Skin of body (tissue), 2 donors: ENCODE results near the gene CLK3. TPM values are rescaled to one million over a fixed set of nuclear protein-coding genes. Genes with fewer than 3 reads are reported as not detected.

Experiments
- DNase-seq: peaks from one replicate; lab custom pipeline; 2025; lab: John Stamatoyannopoulos, UW
- total RNA-seq: library from RNA; depleted of rRNA; stranded (reverse); fragments of >200 nt; gene quantifications from one replicate; pipeline ENCODE4 v1.2.3, GENCODE V29; 2014

CLK3 gene
- total RNA-seq, 1 donor from 2014 or later, result 41.1 TPM

DNA sequence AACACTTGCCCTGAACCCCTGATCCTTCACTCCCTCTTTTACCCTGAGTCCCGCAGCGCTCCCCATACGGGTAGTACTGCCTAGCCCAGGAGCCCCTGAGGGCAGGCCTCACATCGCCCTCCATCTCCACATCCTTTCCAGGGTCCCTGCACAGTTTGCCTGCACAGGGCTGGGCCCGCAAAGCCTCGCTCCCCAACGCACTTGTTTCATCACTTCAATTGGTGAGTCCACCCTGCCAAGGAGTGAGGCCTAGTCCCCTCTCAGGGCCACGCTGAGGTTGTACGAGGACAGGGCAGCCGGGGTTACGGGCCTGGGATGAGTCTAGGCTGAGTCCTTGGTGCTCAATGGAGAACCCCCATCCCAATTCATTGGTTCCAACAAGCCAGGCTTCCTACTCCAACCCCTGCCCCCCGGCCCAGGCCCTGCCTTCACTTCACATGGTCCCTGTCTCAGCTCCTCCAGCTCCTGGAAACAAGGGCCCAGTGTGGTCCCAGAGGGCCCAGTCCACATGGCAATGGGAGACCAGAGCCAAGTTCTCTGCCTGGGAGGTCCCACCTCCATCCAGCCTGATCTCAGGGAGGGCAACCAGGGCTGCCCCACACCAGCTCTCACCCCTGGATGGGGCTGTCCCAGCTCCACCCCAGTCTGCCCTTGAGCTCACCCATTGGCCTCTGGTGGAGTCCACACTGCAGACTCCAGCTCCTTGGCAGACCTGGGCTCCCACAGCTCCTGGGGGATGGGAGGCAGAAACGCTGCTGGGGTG lies 12.4 kb upstream of the CLK3 start:
- DNase-seq, result no peak

DNA sequence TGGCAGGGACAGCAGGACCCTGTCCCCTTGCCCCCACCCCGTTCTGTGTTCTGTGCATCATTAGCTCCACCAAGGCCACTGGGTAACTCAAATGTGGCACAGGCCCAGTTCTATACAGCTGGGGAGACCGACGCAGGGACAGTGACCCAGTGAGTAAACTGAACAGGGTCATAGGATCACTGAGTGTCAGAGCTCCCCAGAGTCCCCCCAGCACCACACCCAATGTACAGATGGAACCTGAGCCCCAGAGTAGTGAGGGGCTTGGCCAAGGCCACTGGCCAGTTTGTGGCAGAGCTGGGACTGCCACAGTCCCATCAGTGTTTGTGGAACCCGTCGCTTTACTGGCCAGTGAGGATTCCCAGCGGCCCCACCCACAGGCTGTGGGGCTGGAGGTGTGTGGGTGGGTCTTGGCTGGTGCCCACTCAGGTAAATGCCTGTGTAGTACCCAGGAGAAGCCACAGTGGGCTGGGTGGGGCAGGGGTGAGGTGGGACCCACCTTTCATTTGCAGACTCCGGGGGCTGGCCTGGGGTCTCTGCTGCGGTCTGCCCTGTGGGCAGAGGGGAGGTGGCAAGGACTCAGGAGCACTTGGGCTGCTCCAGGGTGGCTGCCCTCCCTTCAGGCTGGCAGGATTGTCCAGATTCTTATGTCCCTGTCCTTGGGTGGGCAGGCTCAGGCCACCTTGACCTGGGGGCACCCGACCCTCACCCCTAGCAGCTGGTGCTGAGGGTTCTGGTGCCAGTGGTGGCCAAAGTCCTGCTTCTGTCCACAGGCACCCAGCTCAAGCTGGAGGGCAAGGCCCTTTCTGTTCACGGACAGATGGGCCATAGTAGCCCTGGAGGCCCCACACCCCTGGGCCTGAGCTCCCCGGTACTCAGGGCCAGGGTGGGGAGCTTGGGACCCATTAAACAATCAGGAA lies 11.6 kb upstream of the CLK3 start:
- no peak for DNase-seq

DNA sequence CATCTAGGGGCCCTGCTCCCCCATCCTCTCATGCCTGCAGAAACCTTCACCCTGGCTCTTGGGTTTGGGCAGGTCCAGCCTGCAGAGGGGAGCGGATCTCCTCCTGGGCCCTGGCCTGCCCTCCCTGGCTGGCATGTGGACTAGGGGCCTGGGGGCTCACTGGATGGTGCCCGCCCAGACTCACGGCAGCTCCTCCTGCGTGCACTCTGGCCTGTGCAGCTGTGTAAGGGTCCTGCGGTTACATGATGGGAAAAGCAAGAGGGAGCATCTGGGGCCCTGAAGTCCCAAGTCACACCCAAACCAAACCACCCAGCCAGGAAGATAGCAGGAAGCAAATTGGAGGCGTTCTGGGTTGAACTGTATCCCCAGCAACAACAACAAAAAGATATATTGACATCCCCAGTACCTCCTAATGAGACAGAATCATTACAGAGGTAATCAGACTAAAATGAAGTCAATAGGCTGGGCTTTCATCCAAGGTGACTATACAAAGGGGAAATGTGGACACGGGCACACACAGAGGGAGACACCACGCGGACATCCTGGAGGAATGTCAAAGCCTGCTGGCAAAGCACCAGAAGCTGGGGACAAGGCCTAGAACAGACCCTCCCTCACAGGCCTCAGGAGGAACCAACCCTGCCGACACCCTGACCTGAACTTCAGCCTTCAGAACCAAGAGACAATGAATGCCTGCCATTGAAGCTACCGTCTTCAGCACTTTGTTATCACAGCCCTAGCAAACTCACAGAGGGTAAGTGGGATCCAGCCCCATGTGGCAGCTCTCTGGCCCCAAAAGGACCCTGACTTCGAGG lies 10.4 kb upstream of the CLK3 start:
- no peak for DNase-seq

DNA sequence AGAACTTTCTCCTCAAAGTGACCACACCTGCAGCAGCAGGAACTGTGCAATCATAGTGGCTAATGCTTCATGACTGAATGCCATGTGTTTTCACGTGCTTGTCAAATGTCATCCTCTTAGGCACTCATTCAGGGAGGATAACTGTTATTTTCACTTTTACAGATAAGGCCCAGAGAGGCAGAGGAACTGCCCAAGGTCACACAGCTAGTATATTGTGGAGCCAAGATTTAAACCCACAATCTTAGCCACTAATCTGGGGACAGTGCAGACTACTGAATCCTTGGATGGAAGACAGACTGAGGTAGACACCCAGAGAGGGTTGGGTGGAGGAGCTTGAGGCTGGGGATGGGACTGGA lies 9.9 kb upstream of the CLK3 start:
- no peak for DNase-seq

DNA sequence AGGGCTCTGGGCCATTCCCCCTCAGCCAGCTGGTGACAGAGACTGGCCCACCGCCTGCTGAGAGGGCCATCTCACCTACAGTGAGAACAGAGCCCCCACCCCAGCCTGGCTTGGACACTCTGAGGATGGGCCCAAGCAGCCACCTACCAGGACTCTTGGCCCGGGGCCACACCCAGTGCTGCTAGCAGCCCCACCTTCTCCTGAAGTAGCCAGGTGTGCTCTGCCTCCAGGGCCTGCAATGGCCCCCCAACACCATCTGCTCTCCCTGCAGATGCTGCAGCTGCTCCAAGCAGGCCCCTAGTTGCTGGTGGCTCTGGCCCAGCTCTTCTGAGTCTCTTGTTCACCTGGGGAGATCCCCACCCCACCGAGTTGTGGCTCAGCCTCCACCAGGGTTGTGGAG lies 6.8 kb upstream of the CLK3 start:
- DNase-seq, result no peak

DNA sequence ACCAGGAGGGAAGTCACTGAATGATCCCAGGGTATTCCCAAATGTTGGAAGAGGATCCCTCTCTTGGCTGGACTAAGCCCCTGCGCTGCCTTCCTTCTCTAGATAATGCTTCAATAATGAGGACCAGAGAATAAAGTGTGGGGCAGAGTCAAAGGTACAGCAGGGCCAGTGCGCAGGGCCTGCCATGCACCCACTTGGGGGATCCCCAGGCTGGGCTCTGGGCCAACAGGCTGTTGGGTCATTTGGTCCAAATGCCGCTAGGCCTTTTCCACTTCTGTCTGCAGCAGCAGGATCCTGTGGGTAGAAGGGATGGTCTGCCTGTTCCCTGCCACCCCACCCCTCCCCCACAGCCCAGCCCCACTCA lies 5.7 kb upstream of the CLK3 start:
- DNase-seq, result no peak

DNA sequence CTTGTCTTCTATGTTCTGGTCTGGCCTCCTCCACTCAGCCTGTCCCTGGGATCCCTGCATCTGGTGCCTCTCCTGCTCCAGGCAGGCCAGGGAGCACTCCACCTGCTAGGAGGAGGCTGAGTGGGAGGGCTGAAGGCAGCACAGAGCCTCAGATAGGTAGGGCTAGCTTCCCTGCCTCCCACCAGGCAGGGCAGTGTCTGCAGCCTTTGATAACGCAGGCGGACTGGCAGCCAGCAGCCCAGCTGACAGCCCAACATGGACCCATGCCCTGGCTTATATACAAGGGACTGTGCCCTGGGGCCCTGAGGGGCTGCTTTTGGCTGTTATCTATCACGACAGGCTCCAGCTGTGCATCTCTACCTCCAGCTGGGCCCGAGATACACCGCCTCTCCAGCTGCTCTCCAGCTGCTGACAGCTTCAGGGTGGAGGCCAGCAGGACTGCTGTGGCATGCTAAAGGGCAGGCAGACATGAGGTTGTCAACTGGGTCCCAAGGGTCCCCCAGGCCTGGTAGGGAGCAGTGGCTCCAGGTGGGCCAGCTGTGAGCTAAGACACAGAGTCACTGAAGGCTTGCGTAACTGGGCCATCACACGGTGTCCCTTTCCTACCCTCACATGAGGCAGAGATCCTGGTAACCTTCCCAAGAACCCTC lies 5.2 kb upstream of the CLK3 start:
- no peak for DNase-seq

DNA sequence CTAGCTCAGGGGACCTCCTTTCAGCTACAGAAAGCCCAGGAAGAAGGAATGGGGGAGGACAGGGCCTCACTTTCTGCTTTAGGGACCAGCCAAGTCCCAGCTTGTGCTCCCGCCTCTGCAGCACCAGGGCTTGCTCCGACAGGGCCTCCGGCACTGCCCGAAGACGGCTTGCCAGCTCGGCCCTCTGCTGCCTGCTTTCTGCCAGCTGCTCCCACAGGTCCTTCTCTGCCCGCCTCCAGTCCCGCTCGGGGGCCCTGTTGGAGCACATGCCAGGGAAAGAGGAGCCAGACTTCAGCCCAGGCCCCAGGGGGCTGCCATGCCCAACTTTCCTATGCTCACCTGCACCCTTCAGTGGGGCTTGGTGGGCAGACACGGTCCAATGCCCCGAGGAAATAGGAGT lies 4.3 kb upstream of the CLK3 start:
- no peak for DNase-seq

DNA sequence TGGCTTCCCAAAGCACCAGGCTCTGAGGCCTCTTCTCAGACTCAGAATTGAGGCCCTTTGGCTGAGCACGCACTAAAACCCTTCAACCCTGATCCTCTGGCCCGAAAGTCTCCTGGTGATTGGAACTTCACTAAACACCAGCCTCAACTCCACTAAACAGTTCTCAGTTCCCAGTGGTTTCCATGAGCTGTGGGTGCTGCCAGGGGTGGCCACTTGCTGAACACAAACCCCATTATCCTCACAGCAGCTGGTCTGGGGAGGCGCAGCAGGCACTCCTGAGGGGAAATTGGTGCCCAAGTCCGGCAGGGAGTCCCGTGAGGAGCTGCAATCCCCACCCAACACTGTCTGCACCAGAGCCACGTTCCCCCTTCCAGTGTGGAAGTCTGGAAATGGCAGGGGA lies 3.8 kb upstream of the CLK3 start:
- DNase-seq, result no peak

DNA sequence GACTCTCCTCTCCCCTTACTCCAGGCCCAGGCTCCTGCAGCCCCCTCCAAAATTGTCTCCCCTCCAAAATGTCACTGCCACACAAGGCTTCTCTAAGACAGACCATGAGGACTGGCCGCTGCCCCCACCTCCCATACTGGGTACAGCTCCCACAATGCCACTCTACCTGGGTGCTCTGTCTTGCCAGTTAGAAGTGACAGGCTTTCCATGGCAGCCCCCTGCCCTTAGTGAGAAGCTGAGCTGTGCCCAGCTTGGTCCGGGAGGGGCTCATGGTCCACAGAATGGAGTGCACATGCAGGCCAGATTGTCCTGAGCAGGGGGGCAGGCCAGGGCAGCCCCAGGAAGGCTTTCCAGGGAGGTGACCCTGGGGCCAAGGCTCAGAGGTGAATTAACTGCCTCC lies 3.0 kb upstream of the CLK3 start:
- DNase-seq, result no peak

DNA sequence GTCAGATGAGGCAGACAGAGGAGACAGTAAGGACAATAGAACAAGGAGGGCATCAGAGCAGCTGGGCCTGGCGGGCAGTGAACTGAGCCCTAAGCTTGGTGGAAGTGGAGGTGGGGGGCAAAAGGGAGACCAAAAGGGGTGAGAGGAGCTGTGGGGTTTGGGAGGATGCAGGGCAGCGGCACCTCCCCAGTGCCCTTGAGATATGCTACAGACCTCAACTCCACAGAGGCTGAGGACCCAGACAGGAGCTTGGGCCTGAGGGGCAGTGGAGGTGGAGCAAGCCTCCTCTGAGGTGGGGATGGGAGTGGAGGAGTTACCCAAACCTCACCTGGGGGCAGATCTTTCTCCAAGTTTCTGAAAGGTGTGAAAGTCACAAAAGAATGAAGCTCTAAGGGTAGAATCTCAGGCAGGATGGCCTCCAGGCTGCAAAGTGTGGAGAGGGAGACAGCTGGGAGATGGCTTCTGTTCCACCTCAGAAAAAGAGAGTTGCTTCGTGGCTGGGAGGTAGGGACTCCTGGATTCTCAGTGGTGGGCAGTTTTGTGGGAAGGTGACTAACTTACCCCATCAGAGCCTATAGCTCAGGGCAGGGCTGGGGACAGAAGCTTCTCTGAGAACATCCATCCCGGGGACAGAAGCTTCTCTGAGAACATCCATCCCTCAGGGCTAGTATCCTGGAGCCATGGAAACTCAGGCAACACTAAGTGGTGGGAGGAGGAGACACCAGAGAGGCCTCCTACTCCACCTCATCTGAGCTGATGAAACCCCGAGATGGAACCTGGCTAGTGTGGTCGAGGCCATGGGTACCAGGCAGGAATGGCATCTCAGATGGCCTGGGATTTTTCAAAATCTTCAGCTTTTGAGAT lies 2.3 kb upstream of the CLK3 start:
- no peak for DNase-seq

DNA sequence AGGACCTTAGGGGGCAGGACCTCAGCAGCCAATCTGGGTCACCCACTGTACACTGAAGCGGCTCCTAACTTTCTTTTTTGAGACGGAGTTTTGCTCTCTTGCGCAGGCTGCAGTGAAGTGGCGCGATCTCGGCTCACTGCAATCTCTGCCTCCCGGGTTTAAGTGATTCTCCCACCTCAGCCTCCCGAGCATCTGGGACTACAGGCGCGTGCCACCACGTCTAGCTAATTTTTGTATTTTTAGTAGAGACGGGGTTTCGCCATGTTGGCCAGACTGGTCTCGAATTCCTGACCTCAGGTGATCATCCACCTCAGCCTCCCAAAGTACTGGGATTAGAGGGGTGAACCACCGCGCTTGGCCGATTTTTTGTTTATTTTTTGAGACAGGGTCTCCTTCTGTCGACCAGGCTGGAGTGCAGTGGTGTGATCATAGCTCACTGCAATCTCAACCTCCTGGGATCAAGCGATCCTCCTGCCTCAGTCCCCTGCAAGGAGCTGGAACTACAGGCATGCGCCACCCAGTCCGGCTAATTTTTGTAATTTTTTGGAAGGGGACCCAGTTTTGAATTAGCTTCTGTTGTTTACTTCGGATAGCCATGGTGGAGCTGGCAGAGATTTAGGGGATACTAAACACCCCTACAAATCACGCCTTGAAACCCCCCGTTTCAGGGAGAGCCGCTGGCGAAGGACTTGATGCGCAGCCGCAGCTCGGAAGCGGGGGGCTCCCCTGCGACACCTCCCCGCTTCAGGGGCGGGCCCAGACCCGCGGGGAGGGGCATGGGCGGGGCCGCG lies 1.5 kb upstream of the CLK3 start:
- DNase-seq, result no peak

DNA sequence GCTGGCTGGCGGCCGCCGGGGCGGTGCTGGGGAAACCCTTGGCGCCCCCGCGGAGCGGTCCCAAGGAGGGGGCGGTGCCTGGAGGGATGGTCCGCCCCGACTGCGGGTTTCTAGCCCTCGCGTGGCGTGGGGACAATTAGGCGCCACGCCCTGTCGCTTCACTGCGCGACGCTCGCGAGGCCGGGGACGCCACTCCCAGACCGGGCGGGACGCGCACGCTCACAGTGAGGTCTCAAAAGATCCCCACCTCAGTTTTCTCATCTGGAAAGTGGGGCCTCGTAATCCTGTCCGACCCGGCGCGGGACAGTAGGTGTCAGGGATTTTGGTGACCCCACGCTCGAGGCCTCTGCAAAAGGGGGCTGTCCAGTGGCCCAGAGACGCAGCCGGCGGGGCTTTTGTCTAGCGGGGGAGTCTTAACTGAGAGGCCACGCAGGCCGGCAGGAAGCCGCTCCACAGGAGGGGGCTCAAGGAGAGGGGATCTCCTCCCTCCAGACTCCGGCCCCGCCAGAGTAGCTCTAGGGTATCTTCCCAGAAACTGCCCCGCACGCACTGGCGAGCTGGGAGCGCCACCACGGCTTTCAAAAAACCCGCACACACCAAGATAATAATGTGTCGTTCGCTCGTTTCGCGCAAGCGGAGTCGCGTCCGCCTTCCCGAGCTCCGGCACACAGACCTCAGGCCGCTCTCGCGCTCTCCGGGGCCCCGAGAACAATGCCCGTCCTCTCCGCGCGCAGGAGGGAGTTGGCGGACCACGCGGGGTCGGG lies 710 bp upstream of the CLK3 start:
- peak; percentile 82 for DNase-seq

DNA sequence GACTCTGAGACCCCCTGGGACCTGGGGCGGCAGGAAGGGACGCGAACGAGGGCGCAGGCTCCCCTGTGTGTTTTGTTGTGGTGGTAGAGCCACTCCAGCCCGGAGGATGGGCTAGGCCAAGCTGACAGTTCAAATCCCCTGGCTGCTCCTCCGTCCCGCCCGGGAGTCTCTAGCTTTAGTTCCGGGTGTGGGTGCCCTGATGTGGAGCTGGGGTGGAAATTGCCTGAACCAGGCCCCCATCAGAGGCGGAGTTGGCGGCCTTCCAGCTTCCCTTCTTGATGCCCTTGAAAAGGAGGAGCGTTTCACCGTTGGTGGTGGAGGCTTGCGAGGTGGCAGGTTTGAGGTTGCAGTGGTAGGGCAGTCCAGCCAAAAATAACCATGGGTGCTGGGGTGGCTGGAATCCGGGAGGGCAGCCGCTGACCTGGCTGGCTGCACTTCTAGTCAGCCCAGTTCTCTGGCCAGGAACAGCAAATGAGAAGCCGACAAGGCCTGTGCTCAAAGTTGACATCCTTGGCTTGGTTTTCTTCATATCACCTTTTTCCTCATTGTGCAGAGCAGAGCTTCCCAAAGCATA lies 817 bp downstream of the CLK3 start:
- DNase-seq, result peak; percentile 36

DNA sequence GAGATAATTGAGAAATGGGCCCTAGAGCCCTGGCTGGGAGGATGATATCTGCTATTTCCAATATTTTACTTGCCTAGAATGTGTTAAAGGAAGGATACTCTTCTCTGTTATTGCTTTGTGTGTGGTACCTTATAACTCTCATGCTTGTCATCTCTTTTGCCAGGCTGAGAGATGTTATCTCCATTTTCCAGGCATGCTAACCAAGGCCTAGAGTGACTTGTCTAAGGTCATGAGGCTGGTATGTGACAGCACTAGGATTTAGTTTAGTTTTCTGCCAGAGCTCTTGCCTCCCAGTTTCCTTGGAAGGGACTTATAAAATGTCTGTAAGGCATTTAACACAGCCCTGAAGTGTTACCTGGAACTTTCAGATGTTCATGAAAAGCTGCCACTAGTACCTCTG lies 1.4 kb downstream of the CLK3 start:
- no peak for DNase-seq

DNA sequence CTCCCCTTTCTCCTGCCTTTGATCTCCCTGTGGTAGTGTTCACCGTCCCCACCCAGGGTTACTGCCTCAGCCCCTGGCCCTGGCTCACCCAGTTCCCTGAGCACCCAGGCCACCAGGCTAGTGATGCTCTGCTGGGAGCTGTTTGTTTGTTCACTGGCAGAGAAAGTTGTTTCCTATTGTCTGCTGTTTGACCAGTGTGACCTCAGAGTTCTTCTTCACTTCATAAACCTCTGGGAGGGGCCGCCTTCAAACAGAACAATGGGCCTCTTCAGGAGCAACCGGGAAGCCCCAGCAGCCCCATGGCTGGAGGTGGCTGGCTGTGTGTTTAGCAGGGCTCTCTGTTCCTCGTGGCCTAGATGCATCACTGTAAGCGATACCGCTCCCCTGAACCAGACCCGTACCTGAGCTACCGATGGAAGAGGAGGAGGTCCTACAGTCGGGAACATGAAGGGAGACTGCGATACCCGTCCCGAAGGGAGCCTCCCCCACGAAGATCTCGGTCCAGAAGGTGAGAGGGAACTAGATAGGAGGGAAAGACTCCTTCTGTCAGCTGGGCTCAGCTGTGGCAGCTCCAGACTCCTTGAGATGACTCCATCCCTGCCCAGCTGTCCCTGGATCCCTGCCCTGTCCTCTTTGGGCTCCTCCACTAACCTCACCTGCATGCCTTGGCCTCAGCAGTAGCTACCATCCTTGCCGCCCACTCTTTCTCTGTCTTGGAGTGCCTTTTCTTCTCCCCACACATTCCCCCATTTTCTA lies 3.4 kb downstream of the CLK3 start:
- DNase-seq, result no peak

DNA sequence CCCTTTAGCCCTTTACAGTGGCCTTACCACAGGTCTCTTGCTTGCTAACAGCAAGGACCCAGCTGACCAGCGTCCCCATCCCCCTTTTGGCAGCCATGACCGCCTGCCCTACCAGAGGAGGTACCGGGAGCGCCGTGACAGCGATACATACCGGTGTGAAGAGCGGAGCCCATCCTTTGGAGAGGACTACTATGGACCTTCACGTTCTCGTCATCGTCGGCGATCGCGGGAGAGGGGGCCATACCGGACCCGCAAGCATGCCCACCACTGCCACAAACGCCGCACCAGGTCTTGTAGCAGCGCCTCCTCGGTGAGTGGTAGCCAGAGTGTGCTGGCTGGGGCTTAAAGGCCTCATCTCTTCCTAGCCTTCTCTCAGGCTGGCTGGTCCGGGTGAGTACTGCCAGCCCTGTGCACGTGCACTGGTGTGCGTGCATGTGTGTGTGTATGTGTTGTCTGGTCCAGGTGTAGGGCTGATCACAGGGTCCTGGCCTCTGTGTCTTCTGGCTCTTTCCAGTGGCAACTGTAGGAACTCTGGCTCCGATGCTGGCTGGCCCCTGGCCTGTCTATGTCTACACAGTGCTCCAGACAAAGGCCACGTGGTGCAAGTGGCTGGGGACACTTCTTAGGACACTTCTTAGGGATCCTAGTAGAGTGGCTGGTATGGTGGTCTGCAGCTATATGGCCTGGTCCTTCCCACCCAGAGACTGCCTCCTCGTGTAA lies 4.4 kb downstream of the CLK3 start:
- DNase-seq, result no peak
